Skin of body (tissue), 2 donors: ENCODE data around the gene USH1C. TPM values are rescaled to one million over a fixed set of nuclear protein-coding genes. Genes with fewer than 3 reads are reported as not detected.

Experiments used
- DNase-seq: peaks from one replicate; lab custom pipeline; 2025; lab: John Stamatoyannopoulos, UW
- total RNA-seq: library from RNA; depleted of rRNA; stranded (reverse); fragments of >200 nt; gene quantifications from one replicate; pipeline ENCODE4 v1.2.3, GENCODE V29; 2014

The USH1C gene
- total RNA-seq, 1 donor from 2014 or later, result 0.10 TPM

DNA sequence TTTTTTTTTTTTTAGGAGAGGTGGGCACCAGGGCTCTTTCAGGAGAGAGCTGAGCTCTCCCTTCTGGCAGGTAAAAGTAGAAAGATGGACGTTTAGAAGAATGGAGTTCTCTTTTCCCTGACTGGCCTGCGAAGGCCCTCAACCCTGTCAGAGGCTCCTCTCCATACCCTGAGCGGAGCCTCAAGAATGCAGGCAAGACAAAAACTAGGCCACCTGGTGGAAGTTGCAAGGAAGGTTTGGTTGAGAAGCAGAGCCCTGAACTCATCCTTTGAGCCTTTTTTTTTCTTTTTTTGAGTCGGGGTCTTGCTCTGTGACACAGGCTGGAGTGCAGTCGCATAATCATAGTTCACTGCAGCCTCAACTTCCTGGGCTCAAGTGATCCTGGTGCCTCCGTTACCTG is 4.2 kb upstream of the USH1C start:
- no peak for DNase-seq

DNA sequence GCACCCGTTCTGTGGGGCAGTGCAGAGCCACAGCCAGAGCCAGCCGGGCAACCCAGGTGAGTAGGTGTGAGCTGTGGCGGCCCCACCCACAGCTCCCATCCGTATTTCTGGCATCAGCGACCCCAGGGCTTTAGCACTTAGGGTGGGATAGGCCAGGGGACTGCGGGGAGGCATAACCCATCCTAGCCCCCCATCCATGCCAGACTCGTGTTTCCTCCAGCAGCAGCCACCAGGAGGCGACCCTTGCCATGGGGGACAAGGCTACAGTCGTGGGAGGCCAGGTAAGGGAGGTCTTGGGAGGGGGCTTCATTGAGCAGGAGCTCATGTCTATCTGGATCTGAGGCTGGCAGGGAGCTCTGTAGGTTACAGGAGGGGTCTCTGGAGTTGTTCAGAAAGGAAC is 3.7 kb upstream of the USH1C start:
- no peak for DNase-seq

DNA sequence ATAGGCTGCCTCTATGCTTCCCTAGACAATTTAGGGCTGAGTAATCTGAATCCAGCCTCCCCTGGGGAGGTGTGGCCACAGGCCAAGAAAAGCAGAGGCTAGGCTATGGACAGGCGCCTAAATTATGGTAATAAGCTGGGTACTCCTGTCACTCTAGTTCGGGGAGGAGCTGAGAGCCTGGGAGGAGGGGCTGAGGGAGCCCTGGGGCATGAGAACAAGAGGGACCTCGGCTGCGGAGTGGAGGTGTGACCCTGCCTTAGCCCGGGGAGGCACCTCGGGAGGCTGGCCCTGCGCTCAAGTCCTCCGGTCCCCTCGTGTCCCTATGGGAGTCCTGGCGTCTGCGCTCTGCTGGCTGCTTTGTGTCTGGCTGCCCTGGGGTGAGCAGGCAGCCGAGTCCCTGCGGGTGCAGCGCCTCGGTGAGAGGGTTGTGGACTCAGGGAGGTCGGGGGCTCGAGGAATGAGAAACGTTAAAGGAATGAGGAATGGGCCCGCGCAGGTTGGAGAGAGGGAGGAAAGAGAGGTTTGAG is 2.9 kb upstream of the USH1C start, which contains the start of gene OTOG:
Gene OTOG (plus strand): TSS at position 209 of the 527 bp plus-strand sequence. CDS start 114 bp downstream, at position 323.
- DNase-seq, result no peak

DNA sequence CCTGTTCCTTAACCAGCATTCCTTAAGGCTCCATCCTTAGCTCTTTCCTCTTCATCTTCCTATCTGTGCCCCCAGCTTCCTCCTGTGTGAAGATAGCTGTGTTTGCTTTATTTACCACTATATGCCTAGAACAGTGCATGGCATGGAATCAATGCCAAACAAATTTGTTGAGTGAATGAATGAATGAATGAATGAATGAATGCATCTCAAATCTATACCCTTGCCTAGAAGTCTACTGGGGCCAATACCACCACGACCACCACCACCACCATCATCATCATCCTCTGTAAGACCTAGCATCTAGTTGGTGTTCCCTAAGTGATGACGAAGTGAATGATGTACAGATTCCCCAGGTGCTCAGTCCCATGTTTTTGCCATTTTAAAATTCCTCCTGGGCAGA is 2.0 kb upstream of the USH1C start:
- no peak for DNase-seq

DNA sequence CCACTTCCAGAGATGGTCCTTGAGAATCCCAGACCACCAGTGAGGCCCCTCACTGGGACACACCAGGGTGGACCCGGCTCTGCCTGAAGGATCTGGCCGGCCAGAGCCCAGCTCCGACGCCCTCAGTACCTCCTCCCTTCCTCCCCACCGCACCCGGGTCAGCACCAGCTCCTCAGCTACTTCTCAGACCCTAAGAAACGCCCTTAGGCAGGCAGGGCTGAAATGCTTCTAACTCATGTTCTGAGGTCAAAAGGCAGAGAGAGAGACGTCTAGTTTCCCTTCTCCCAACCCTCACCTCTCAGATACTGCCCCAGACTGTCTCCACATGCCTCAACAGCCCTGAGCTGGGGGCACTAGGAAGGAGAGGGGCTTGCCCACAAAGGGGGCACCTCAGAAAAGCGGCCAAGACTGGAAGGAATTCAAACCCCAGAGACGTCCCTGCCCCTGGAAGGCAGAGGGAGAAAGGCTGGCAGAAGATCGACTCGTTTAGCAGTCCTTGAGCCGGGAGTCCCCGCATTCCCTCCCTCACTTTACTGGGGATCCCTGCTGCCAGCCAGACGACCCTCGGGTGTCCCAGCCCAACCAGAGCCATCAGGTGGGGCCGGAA is 539 bp downstream of the USH1C start:
- no peak for DNase-seq

DNA sequence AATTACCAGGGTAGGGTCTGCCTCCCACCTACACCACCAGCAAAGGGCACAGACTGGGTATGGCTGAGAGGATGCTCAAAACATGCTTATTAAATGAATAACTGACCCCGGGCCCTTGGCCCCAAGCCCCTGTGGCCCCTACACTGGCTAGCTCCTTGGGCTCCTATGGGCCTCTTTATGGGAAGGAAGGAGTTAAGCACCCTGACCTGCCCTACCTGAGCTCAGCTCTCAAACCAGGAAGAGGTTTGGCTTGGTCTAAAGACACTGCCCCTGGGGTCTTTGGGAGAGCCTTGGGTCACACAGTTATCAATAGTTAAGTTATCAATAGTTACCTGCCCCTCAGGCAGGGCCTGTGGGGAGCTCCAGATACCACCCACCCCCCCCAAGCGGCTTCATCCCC is 1.2 kb downstream of the USH1C start:
- no peak for DNase-seq

DNA sequence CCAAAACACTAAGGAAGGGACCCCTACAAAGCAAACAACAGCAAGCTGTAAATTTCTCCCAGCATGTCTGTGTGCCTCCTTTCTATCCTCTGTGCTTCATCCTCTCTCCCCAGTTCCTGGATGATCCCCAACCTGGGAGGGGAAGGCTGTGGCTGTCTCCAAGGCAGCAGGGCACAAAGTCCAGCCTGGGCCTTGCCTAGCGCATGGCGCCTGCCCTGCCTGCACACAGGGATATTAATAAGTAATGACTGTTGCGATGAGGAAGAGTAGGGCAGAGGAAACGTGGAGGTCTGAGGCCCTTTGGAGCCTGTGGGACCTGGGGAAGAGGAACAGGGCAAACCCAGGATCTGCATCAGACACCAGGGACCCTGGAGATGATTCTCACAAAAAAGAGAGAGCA is 2.0 kb downstream of the USH1C start:
- DNase-seq, result no peak

DNA sequence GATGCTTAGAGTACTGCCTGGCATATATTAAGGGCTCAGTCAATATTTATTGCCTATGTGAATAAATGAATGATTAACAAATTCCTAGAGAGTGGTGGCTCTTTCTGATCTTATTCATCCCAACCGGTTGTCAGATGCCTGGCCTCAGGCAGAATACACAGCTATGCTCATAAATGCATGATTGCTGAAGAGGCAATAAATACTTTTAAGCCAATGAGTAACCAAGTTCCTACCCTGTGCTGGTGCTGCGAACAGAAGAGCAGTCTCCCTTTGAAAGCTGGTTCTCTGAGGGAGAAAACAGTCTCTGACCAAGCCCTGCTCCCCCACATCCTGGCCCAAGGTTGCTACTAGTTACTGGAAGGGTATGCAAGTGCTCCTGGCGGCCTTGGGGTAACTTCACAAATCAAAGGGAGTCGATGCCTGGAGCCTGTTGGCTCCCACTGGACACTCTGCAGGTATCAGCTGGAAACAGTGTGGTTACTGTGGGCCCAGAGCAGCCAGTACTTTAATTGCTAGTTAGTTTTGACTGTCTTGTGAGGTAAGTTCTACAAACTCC is 2.8 kb downstream of the USH1C start:
- no peak for DNase-seq

DNA sequence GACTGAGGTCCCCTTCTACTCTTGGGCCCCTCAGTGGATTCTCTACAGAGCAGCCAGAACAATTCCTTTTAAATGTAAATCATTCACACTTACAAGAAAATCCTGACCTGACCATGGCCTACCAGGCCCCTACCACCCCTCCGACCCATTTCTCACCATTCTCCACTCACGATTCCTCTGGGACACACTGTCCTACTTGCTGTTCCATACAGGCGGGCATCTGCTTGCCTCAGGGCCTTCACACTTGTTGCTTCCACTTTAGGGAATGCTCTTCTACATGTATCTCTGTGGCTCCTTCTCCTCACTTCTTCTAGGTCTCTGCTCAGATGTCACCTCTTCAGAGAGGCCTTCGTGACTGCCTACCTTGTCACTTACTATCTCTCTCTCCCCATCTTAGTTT is 3.4 kb downstream of the USH1C start:
- DNase-seq, result no peak

DNA sequence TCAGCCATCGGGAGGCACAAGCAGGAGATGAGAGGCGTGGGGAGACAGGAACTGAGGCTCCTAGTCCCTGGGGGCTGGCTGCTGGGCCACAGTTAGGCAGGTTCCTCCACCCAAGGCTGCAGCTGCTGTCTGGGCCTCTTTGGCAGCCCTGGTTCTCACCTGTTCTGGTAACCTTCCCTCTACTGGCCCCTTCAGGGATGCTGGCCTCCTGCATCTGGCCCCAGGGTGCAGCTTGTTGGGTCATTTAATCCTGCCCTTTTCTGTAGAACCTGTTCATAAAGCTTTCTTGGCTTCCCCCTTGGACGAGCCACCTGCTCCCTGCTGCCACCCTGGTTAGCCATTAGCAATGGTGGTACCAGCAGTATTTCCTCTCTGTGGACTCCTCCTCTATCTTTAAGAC is 5.5 kb downstream of the USH1C start:
- DNase-seq, result no peak

DNA sequence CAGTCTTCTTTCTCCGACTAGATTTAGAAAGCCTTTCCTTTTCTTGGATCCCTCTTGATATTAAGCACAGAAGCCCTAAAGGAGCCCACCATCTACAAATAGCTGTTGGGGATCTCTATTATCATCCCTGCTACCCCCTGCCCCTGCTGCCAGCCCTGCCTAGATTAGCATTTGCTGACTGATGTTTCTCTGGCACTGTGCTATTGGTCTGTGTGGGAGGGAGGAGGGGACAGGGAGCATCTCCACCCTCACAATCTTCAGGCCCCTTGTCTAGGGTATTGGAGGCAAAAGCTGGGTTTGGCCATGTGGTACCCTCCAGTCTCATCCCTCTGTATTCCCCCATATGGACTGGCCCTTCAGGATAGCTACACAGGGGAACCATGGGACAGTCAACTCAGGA is 6.2 kb downstream of the USH1C start:
- no peak for DNase-seq

DNA sequence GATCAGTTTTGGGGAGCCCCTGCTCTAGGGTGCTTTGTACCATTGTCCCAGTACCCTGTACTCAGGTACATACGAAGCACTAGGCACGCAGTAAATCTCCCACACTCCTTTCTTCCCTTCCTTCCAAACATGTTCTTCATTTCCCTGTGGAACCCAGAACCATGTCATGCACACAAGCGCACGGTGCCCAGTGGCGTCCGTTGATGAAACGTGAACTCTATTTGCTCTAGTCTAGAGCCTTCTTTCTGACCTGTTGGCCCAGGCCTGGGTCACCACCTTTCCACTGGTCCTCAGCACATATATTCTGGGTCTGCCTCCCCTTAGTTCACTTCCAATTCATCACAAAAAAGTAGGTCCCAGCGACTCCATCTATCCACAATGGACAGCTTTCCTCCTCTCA is 7.0 kb downstream of the USH1C start:
- no peak for DNase-seq

DNA sequence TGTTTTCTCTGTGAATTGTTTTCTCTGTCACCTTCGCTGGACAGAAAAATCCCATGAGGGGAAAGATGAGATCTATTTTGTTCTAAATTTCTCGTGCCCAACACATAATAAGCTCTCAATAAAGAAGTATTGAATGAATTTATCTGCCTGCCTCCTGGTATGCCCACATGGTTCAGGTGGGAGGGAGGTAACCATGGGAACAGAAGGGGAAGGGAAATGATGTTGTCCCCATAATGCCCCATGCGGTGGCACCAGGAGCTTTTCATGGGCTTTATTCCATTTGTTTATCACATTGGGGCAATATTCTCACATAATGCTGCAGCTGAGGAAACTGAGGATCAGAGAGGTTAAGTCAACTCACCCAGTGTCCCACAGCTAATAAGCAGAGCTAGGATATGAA is 8.7 kb downstream of the USH1C start:
- no peak for DNase-seq

DNA sequence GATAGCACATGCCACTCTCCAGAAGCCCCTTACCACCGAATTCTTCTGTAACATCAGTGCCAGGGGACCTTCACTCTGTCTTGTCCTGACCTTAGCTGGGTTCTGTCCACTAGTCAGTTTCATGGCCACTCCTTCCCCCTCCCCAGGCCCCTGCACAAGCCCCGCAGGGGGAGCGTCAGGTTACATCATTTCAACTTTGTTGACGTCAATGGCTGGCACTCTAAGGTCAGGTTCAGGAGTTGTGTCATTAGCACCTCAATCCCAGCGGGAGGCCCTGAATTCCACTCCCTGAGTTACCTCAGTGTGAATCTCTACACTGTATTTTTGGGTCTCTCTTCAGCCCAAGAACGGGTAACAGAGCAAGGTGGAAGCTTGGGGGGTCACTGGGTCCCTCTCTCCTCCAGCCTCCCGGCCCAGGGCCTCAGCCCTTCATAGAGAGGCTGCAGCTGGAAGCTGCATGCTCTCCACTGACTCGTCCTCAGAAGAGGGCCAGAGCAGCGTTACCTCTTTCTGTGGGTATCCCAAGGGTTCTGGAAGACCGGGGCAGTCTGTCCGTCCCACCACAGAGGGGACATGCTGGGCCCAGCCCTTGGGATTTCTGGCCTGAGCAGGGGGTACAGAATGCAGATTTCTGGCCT is 10.3 kb downstream of the USH1C start:
- no peak for DNase-seq

DNA sequence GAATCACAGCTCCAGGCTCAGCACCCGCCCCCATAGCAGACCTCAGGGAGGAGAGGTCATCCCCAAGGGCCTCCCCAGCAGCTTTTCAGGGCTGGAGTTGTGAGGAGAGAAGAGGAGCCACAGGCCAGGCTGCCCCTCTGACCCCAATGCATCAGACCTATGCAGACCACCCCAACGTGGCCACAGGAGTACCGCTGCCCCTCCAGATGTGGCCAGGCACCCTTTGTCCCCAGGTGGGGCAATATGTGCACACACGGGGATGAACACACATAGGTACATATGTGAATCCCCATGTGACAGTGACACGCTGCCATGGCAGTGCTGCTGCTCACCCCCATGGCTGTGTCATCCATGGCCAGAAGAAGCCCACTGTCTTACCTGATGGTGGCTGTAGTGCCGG is 10.9 kb downstream of the USH1C start:
- DNase-seq, result no peak

DNA sequence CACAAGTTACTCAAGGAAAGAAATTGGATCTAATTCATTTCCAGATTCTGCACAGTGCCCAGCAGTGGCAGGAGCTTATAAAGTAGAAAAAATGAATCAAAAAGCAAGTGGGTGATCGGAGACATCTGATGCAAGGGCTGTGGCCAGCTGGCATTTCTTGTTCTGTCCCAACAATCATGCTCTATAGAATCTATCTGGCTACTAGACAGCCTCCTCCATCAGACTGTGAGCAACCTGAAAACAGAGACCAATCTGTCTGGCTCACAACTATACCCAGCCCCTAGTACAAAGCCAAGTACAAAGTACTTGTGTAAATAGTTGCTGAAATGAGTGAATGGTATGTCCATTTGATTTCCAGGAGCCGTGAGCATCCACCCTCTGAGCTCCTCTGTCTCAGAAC is 11.4 kb downstream of the USH1C start:
- no peak for DNase-seq

DNA sequence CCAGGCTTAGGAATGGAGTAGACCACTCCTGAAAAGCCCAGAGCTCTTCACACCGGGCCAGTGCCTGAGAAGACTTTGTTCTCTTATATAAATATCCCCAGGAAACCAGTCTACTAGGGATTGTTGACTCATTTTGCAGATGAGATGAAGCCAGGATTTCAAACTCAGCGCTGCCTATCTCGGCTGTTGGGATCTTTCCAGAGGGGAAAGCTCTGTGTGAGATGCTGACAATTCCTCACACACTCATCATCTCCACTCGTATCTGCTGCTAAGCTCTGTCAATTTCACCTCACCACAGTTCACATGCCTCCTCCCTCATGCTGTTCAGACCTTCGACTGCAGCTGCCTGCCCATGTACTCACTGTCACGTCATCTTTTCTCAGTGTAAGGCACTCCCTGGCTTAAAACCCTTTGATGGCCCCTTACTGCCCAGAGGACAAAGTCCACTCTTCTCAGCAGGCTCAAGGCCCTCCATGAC is 12.5 kb downstream of the USH1C start:
- DNase-seq, result no peak

DNA sequence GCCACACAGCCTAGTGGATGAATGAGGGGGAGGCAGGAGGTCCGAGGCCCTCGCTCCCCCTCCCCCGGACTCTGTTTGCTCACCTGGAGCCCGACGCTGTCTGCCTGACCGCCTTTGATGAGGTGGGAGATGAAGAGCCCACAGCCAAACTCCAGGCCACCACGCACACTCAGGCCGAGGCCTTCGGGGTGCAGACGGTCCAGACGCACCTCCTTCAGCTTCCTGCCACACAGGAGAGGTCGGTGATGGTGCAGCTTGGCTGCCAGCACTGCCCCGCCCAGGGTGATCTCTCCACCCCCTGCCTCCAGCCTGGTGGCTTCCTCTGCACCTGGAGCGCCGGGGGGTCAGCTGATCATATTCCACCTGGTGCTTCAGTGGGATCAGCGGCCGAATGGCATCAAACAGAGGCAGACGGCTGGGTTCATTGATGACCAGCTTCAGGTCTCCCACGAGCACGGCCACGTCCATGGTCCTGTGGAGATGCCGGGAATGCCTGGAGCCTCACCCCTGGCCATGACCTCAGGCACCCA is 13.1 kb downstream of the USH1C start:
- no peak for DNase-seq

DNA sequence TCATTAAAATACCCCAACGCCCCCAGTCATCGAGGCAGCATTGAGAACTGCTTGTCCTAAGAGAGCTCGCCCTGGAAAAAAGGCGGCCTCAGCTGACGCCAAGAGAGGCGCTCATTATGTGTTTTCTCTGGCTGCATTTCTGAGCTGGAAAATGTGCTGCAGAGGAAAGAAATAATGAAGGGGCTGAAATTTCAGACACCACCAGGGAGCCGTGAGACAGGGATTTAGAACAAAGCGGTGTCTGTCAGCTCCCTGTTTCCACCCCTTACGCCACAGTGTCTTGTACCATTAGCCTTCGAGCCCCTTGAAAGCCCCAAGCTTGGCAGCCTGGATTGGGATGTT is 14.4 kb downstream of the USH1C start:
- no peak for DNase-seq

DNA sequence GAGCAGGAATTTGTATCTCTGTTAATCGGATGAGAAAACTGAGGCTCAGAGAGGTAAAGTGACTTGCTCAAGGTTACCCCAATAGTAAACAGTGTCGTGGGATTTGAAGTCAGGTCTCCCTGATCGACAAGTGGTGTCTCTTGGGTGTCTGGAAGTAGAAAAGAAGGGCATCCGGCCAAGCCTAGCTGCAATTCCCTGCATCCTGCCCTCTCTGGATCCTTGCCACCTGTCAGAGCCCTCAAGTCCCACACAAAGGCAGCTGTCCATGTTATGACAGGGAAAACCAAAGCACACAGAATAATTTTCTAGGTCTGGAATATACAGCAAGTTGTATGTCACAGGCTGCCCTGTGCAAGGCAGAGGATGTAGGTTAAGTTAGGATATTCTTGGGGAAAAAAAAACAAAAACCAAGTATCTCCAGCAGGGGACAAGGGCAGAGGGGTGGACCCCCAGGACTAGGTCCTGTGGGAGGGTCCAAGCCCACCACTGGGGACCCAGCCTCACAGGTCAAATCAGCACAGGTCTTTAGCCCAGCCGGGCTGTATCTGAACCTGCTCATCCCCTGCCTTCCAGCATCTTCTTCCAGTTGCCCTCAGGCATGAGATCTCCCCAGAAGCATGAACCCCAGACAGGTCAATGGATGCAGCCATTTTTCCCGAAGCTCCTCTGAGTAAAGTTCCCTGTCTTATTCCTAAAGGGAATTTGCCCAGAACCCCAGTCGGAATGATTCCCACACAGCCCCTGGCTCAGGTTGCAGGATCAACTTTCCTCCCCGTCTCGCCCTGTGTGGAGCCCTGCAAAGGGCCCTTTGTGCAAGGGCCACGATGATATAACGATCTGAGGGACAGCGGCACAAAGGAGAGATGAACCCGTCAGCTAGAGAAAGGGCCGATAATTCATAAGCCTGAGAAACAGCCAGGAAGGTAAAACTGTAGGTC is 15.0 kb downstream of the USH1C start:
- DNase-seq, result no peak

DNA sequence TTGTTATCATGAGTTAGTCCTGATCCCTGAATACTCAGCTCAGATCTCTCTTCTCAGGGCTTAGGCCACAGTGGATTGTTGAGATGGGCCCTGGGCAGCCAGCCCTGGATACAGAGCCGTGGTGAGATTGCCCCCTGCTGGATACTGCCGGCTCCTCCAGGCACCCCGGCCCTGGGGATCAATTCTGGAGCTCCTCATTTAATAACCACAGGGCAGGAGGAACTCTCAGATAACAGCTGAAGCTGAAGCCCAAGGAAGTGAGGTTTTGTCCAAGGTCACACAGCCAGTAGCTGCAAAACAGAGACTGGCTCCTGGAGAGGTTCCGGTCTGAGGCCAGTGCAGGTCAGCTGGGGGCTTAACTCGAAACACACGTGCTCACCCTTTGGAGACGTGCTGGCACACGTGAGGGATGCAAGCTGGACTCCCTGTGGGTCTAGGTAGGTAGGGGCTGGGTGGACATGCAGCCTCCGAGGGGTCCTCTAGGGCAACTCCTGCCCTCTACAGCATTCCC is 16.0 kb downstream of the USH1C start:
- no peak for DNase-seq
